Measurements from ENCODE around the gene TCOF1. TPM values are rescaled to one million over a fixed set of nuclear protein-coding genes. Genes with fewer than 3 reads are reported as not detected.
"Not testable (repeated sequence)": the region's sequence is repeated elsewhere in the genome, so short reads cannot be mapped to it uniquely, and the experiment has no call there.

Gene TCOF1
- total and polyA plus RNA-seq, 2 experiments from 2014 or later = 31.4 to 46.0 TPM

DNA sequence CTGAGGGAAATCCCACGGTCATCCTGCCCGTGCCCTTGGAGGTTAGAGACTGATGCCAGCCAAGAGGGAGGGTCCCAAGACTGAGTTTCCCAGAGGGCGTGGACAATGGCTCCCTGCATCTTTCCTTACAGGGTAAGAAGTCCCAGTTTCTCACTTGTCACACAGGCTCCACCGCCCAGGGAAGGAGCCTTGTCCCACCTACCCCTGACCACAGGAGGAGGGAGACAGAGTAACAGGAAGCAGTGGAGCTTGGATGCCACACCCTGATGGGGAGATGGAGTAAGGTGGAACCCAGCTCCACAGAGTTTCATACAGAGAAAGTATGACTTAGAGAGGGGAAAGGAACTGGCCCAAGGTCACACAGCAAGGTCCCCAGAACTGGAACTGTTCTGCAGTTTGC is 64.6 kb downstream of the TCOF1 start:
- Histone ChIP-seq H3K9me3 (ENCODE audit: low read depth) (no peaks in the 10 kb centered on the region), H3K4me1 (ENCODE audit: low read depth) (no peaks in the 10 kb centered on the region), H3K36me3 (no peaks in the 10 kb centered on the region), H3K27me3 (no peaks in the 10 kb centered on the region), H3K4me3 (no peak overlapping the region), H3K27ac (no peak overlapping the region)
- no peak for DNase-seq (ENCODE audit: low read depth in 1 of 2, low spot score in 1 of 2)
- TF ChIP-seq, protein P1, sequence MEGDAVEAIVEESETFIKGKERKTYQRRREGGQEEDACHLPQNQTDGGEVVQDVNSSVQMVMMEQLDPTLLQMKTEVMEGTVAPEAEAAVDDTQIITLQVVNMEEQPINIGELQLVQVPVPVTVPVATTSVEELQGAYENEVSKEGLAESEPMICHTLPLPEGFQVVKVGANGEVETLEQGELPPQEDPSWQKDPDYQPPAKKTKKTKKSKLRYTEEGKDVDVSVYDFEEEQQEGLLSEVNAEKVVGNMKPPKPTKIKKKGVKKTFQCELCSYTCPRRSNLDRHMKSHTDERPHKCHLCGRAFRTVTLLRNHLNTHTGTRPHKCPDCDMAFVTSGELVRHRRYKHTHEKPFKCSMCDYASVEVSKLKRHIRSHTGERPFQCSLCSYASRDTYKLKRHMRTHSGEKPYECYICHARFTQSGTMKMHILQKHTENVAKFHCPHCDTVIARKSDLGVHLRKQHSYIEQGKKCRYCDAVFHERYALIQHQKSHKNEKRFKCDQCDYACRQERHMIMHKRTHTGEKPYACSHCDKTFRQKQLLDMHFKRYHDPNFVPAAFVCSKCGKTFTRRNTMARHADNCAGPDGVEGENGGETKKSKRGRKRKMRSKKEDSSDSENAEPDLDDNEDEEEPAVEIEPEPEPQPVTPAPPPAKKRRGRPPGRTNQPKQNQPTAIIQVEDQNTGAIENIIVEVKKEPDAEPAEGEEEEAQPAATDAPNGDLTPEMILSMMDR (IDR thresholded peaks at IDR 0.05; ENCODE audit: low read depth, low read length) = no peak

DNA sequence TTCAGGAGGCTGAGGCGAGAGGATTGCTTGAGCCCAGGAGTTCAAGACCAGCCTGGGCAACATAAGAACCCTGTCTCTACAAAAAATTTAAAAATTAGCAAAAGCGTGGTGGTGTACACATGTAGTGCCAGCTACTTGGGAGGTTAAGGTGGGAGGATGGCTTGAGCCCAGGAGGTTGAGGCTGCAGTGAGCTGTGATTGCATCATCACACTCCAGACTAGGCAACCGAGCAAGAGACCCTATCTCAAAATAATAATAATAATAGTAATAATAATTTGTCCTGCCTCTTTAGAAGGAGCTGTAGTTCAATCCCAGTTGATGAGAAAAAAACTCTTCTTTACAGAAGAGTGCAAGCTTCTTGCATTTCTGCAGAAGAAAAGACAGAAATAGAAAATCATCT is 65.3 kb downstream of the TCOF1 start:
- TF ChIP-seq, protein P1 (IDR thresholded peaks at IDR 0.05; ENCODE audit: low read depth, low read length) = no peak

DNA sequence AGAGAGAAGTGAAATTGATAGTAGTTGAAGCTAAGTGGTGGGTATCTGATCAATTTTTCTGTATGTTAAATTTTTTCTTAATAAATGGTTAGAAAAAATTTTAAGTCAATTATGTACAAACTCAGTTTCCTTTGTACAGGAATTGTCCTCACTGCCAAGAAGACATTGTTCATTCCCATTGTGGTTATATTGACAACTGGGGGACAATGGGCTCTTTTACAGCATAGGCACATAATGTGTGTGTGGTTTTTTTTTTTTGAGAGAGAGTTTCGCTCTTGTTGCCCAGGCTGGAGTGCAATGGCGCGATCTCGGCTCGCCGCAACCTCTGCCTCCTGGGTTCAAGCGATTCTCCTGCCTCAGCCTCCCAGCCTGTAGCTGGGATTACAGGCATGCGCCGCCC is 68.7 kb downstream of the TCOF1 start:
- H3K9me3 ChIP-seq (ENCODE audit: low read depth); H3K4me1 ChIP-seq (ENCODE audit: low read depth); H3K4me3 ChIP-seq; H3K36me3 ChIP-seq; DNase-seq (ENCODE audit: low read depth in 1 of 2, low spot score in 1 of 2); H3K27ac ChIP-seq; H3K27me3 ChIP-seq: not testable (repeated sequence)

More for the DNA sequence above, 65.3 kb downstream of the TCOF1 start:
- no peaks in the 10 kb centered on the region for H3K9me3 ChIP-seq (ENCODE audit: low read depth)
- no peaks in the 10 kb centered on the region for H3K4me1 ChIP-seq (ENCODE audit: low read depth)
- no peaks in the 10 kb centered on the region for H3K36me3 ChIP-seq
- H3K27me3 ChIP-seq = no peaks in the 10 kb centered on the region
- H3K27ac ChIP-seq = no peak overlapping the region
- no peak for DNase-seq (ENCODE audit: low read depth in 1 of 2, low spot score in 1 of 2)
- H3K4me3 ChIP-seq = no peak overlapping the region

DNA sequence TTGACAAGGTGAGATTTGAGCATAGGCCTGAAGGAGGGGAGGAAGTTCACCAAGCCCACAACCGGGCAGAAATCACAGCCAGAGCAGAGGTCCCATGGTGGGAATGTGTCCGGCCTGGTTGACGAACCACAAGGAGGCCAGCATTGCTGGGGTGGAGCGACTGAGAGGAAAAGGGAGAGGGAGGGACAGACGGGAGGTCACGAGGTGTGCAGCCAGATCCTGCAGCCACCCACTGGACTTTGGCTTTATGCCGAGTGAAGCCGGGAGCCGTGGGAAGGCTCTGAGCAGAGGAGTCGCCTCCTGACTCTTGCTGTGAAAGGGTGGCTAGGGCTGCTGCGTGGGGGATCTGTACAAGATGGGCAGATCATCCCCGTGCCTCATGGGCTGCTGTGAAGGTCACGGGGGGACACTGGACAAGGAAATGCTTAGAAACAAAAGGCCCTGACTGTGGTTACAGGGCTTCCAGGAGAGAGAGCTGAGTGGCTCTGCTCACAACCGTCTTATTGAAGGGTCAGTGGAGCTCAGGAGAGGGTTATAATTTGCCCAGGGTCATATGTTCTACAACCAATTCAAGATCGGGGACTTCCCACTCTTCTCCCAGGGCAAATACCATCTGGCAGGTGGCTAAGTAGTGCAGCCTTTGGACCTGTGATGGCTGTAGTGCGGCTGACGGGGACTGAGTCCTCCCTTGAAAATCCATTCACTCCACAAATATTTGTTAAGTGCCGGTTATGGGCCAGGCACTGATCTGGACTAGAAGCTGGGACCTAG is 70.8 kb downstream of the TCOF1 start:
- Histone ChIP-seq H3K27ac (peak overlapping the region; percentile 9), H3K4me1 (ENCODE audit: low read depth) (no peaks in the 10 kb centered on the region), H3K9me3 (ENCODE audit: low read depth) (no peaks in the 10 kb centered on the region), H3K27me3 (no peaks in the 10 kb centered on the region), H3K4me3 (no peak overlapping the region), H3K36me3 (no peaks in the 10 kb centered on the region)
- DNase-seq (ENCODE audit: low read depth in 1 of 2, low spot score in 1 of 2) = peak in 1 of 2 donors; percentile 81
- TF ChIP-seq, protein P1 (IDR thresholded peaks at IDR 0.05; ENCODE audit: low read depth, low read length) = no peak

DNA sequence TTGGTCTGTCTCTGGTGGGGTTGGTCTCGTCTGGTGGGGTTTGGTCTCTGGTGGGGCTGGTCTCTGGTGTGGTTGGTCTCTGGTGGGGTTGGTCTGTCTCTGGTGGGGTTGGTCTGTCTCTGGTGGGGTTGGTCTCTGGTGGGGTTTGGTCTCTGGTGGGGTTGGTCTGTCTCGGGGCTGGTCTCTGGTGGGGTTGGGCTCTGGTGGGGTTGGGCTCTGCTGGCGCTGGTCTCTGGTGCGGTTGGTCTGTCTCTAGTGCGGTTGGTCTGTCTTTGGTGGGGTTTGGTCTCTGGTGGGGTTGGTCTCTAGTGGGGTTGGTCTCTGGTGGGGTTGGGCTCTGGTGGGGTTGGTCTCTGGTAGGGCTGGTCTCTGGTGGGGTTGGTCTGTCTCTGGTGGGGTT is 71.5 kb downstream of the TCOF1 start:
- H3K9me3 ChIP-seq (ENCODE audit: low read depth) = no peaks in the 10 kb centered on the region
- H3K27ac ChIP-seq = no peak overlapping the region
- H3K27me3 ChIP-seq = no peaks in the 10 kb centered on the region
- no peaks in the 10 kb centered on the region for H3K4me1 ChIP-seq (ENCODE audit: low read depth)
- TF ChIP-seq, protein P1 (IDR thresholded peaks at IDR 0.05; ENCODE audit: low read depth, low read length) = no peak
- no peak overlapping the region for H3K4me3 ChIP-seq
- no peak for DNase-seq (ENCODE audit: low read depth in 1 of 2, low spot score in 1 of 2)
- H3K36me3 ChIP-seq = no peaks in the 10 kb centered on the region

DNA sequence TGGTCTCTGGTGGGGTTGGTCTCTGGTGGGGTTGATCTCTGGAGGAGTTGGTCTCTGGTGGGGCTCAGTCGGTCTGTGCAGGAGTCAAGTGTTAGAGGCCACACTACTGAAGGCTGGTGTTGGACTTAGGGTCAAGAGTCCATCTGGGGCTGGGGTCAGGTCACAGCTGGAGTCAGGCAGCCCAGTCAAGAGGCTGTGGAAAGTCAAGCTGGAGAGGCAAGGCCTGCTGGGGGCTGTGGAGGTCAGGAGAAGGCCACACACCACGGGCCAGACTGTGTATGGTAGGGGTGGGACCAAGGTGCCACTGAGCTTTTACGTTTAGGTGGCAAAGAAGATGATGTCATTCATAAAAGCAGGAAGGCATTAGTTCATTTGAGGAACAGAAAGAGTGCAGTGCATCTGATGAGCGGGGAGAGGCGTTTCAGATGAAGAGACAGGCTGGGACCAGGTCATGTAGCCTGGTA is 71.9 kb downstream of the TCOF1 start:
- Histone ChIP-seq H3K4me1 (ENCODE audit: low read depth) (no peaks in the 10 kb centered on the region), H3K27ac (no peak overlapping the region), H3K36me3 (no peaks in the 10 kb centered on the region), H3K27me3 (no peaks in the 10 kb centered on the region), H3K9me3 (ENCODE audit: low read depth) (no peaks in the 10 kb centered on the region), H3K4me3 (no peak overlapping the region)
- no peak for DNase-seq (ENCODE audit: low read depth in 1 of 2, low spot score in 1 of 2)
- TF ChIP-seq, protein P1 (IDR thresholded peaks at IDR 0.05; ENCODE audit: low read depth, low read length) = no peak

Measured in cardiac muscle cell (in vitro differentiated cells and primary cell).